GM12878 (cell line): Measurements from ENCODE around the gene CFAP74. TPM values are rescaled to one million over a fixed set of nuclear protein-coding genes. Genes with fewer than 3 reads are reported as not detected.

Experiments used
- ATAC-seq: fragments of 200-7000 bp; cut with Tn5 transposase; 3 replicates; pipeline ENCODE4 v1.9.1; 2020; ENCODE audit warnings: mild to moderate bottlenecking, moderate library complexity
- BruUV-seq: library from RNA; stranded (reverse); fragments of 400-500 nt; replicated peaks from 2 replicates; lab custom pipeline; 2021; lab: Mats Ljungman, UMichigan
- CTCF ChIA-PET: fragments of 300-600 bp; sonication (Branson Sonifier 250); formaldehyde crosslinking; extraction: SDS; loops from one replicate; lab custom pipeline; 2021; ENCODE audit warnings: inconsistent platforms; lab: Yijun Ruan, JAX
- POLR2A ChIA-PET: fragments of 350-600 bp; formaldehyde crosslinking; extraction: SDS; loops from one replicate; lab custom pipeline; 2021; ENCODE audit warnings: inconsistent platforms; lab: Charles Lee
- RAD21 ChIA-PET: fragments of 300-600 bp; sonication (Branson Sonifier 250); formaldehyde crosslinking; loops from one replicate; lab custom pipeline; 2023; ENCODE audit warnings: antibody characterized with exemption; ENCODE audit not compliant: unreplicated experiment; lab: Charles Lee
- SMC1A ChIA-PET: fragments of 300-600 bp; sonication (Branson Sonifier 250); formaldehyde crosslinking; loops from one replicate; lab custom pipeline; 2023; ENCODE audit not compliant: unreplicated experiment, uncharacterized antibody; lab: Charles Lee
- DNase-seq: peaks from one replicate; pipeline ENCODE4 v3.0.0-alpha.2; 2011; ENCODE audit warnings: low read depth, low spot score
- FAIRE-seq: peaks from 3 replicates; lab custom pipeline; 2011; peaks lifted over from hg19 to GRCh38; lab: Jason Lieb, UNC
- H2AFZ ChIP-seq: 2 replicates; pipeline ENCODE4 v1.6.0; 2011; ENCODE audit warnings: low read depth, low read length, control low read depth; ENCODE audit not compliant: control insufficient read depth
- H3K27ac ChIP-seq: 2 replicates; pipeline ENCODE4 v1.5.1; 2011; ENCODE audit warnings: control low read depth; ENCODE audit not compliant: control insufficient read depth, insufficient read depth
- H3K27me3 ChIP-seq, 2 experiments: replicated peaks in 1 of 2; 2 replicates each; pipeline versions ENCODE4 v1.6.0 to v1.6.1; 2011; ENCODE audit warnings: low read length in 1 of 2; ENCODE audit not compliant: control insufficient read depth in 2 of 2, insufficient read depth in 2 of 2
- H3K36me3 ChIP-seq, 2 experiments: 2 replicates each; pipeline ENCODE4 v1.5.1; 2011; ENCODE audit warnings: low read length in 1 of 2; ENCODE audit not compliant: control insufficient read depth in 2 of 2, insufficient read depth in 2 of 2
- H3K4me1 ChIP-seq: 2 replicates; pipeline ENCODE4 v1.6.1; 2011; ENCODE audit warnings: mild to moderate bottlenecking, low read length, moderate library complexity, mixed read lengths; ENCODE audit not compliant: control insufficient read depth, insufficient read depth
- H3K4me2 ChIP-seq: 2 replicates; pipeline ENCODE4 v1.6.0; 2011; ENCODE audit warnings: control low read depth; ENCODE audit not compliant: control insufficient read depth, insufficient read depth
- H3K4me3 ChIP-seq: fragments of 200-600 bp; sonication (generic); 2 replicates; pipeline ENCODE4 v1.5.1; 2016
- H3K79me2 ChIP-seq: 2 replicates; pipeline ENCODE4 v1.6.0; 2011; ENCODE audit warnings: low read length; ENCODE audit not compliant: control insufficient read depth, insufficient read depth
- H3K9ac ChIP-seq: 2 replicates; pipeline ENCODE4 v1.8.0; 2011; ENCODE audit warnings: low read length, control low read depth, mixed read lengths; ENCODE audit not compliant: control insufficient read depth, insufficient read depth
- H3K9me3 ChIP-seq: replicated peaks from 3 replicates; pipeline ENCODE4 v1.5.1; 2011; ENCODE audit warnings: mild to moderate bottlenecking, low read length; ENCODE audit not compliant: control insufficient read depth, insufficient read depth
- H4K20me1 ChIP-seq: 2 replicates; pipeline ENCODE4 v1.6.0; 2011; ENCODE audit not compliant: control insufficient read depth, insufficient read depth
- BRCA1 ChIP-seq: IDR thresholded peaks from 2 replicates; pipeline ENCODE4 v1.6.1; 2011; ENCODE audit warnings: low read depth, low read length, improper control_type of control experiment
- NRF1 ChIP-seq: conservative IDR thresholded peaks from 2 replicates; pipeline ENCODE4 v1.6.1; 2011; ENCODE audit warnings: mild to moderate bottlenecking, low read depth, low read length, improper control_type of control experiment
- WRNIP1 ChIP-seq: IDR thresholded peaks from 2 replicates; pipeline ENCODE4 v1.6.1; 2011; ENCODE audit warnings: low read depth, low read length, improper control_type of control experiment, borderline replicate concordance
- WGBS: methylation state at CpG from one replicate; pipeline ENCODE4 v1.1.6; 2016; ENCODE audit warnings: low lambda C conversion rate; ENCODE audit not compliant: insufficient replicate concordance, insufficient coverage; ENCODE audit errors: missing lambda C conversion rate; 5-methylcytosine and 5-hydroxymethylcytosine counted together
- in situ Hi-C: fragments of 300-500 bp; cut with MboI; formaldehyde crosslinking; loops from 9 replicates; pipeline ENCODE4 v1.14.3; 2018; ENCODE audit warnings: mixed read lengths
- intact Hi-C: fragments of 100-400 bp; cut with micrococcal nuclease; formaldehyde crosslinking; loops from one replicate; pipeline ENCODE4 v1.14.2; 2022; ENCODE audit not compliant: unreplicated experiment
- polyA plus RNA-seq, 11 experiments: library from polyadenylated mRNA; depleted of rRNA in 4 of 11; unstranded in 6 of 11; stranded (reverse) in 5 of 11; fragments of >200 nt; fragmentation: Nextera tagmentation in 4 of 11; fragmentation: Illumina TruSeq in 1 of 11; extraction: Ambion mirVana in 4 of 11; extraction: Trizol in 1 of 11; gene quantifications; 1 replicate in 1 of 11; 2 replicates in 10 of 11; pipeline versions ENCODE4 v1.2.1 to v1.2.3, GENCODE V29; 2011 to 2016; ENCODE audit warnings: inconsistent platforms in 2 of 11, missing spikeins in 2 of 11, low read depth in 1 of 11
- total RNA-seq, 4 experiments: library from RNA; depleted of rRNA in 3 of 4; stranded (reverse); fragments of >200 nt in 3 of 4; fragmentation: Illumina TruSeq in 1 of 4; extraction: Trizol in 1 of 4; gene quantifications; 2 replicates each; pipeline versions ENCODE4 v1.2.1 to v1.2.3, GENCODE V29; 2013 to 2021
- TF ChIP-seq, protein P1 (sequence below): fragments of 450-650 bp; formaldehyde crosslinking; IDR thresholded peaks from 2 replicates; pipeline ENCODE4 v1.5.0; 2022; ENCODE audit warnings: mild to moderate bottlenecking, missing genetic modification characterization

CFAP74 gene
- total and polyA plus RNA-seq, 10 of the 15 experiments (the other 5 are each of a cell fraction or from before 2014, with no cell fraction given) = 0.01 TPM; not detected in 9

GRCh38 chr1:1981142-1981500 is 22.5 kb downstream of the CFAP74 start (continued):
- TF ChIP-seq, protein P1, sequence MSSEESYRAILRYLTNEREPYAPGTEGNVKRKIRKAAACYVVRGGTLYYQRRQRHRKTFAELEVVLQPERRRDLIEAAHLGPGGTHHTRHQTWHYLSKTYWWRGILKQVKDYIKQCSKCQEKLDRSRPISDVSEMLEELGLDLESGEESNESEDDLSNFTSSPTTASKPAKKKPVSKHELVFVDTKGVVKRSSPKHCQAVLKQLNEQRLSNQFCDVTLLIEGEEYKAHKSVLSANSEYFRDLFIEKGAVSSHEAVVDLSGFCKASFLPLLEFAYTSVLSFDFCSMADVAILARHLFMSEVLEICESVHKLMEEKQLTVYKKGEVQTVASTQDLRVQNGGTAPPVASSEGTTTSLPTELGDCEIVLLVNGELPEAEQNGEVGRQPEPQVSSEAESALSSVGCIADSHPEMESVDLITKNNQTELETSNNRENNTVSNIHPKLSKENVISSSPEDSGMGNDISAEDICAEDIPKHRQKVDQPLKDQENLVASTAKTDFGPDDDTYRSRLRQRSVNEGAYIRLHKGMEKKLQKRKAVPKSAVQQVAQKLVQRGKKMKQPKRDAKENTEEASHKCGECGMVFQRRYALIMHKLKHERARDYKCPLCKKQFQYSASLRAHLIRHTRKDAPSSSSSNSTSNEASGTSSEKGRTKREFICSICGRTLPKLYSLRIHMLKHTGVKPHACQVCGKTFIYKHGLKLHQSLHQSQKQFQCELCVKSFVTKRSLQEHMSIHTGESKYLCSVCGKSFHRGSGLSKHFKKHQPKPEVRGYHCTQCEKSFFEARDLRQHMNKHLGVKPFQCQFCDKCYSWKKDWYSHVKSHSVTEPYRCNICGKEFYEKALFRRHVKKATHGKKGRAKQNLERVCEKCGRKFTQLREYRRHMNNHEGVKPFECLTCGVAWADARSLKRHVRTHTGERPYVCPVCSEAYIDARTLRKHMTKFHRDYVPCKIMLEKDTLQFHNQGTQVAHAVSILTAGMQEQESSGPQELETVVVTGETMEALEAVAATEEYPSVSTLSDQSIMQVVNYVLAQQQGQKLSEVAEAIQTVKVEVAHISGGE (CRISPR knock-in tag) = no peak
- no peak for TF ChIP-seq BRCA1
- TF ChIP-seq, all 136 proteins: peak for 0

- ChIA-PET RAD21 (no interaction called here), CTCF (no interaction called here), POLR2A (no interaction called here), SMC1A (no interaction called here)
- no peaks in the 10 kb centered on the region for H4K20me1 ChIP-seq
- H3K4me3 ChIP-seq = no peak overlapping the region
- no peaks in the 10 kb centered on the region for H3K79me2 ChIP-seq
- DNase-seq = no peak
- no peak for FAIRE-seq
- H3K36me3 ChIP-seq = no peaks in the 10 kb centered on the region
- no peaks in the 10 kb centered on the region for H3K27me3 ChIP-seq
- no peak overlapping the region for H3K27ac ChIP-seq
- intact Hi-C loops (no loop called here), in situ Hi-C loops (no loop called here)
- no peak overlapping the region for H2AFZ ChIP-seq
- no TSS peak for BruUV-seq
- H3K4me2 ChIP-seq = no peak overlapping the region
- ATAC-seq = no peak
- WGBS = 79% methylated on average over 38 of the region's 42 CpGs
- H3K9ac ChIP-seq = no peak overlapping the region
- H3K4me1 ChIP-seq = no peaks in the 10 kb centered on the region
- H3K9me3 ChIP-seq = no peaks in the 10 kb centered on the region; the same call in 2 of the 3 replicates
- no peak for TF ChIP-seq WRNIP1
- TF ChIP-seq NRF1 = no peak
Measured at GRCh38 chr1:1980467-1981141, 23.0 kb downstream of the CFAP74 start.
